SU-DHL-6 (cell line): ENCODE measurements around the gene EIF4E.

Experiments used
- H2AFZ ChIP-seq: fragments of 200-600 bp; sonication (generic); 2 replicates; pipeline ENCODE4 v1.6.1; 2014; ENCODE audit warnings: low read depth, mild to moderate bottlenecking, moderate library complexity, mixed read lengths, antibody characterized with exemption, low read length; ENCODE audit not compliant: severe bottlenecking
- H3F3A ChIP-seq: fragments of 200-600 bp; shearing (Covaris generic); 2 replicates; pipeline ENCODE4 v1.6.0; 2016; ENCODE audit warnings: antibody characterized with exemption, mild to moderate bottlenecking; ENCODE audit not compliant: insufficient read depth
- H3K27ac ChIP-seq: fragments of 200-600 bp; sonication (generic); 2 replicates; pipeline ENCODE4 v1.5.1; 2016; ENCODE audit warnings: low read depth, mild to moderate bottlenecking, low read length, moderate library complexity, mixed read lengths
- H3K27me3 ChIP-seq: fragments of 200-600 bp; sonication (generic), shearing (Covaris generic); 2 replicates; pipeline ENCODE4 v1.6.0; 2014; ENCODE audit warnings: mild to moderate bottlenecking, low read length
- H3K36me3 ChIP-seq: fragments of 200-600 bp; sonication (generic); 2 replicates; pipeline ENCODE4 v1.6.1; 2014; ENCODE audit warnings: mild to moderate bottlenecking, low read length, mixed read lengths
- H3K4me2 ChIP-seq: fragments of 300-600, 200-600 bp; shearing (Covaris generic), sonication (generic); 2 replicates; pipeline ENCODE4 v1.6.0; 2014; ENCODE audit warnings: low read length, low read depth, mild to moderate bottlenecking; ENCODE audit not compliant: poor library complexity, severe bottlenecking
- H3K4me3 ChIP-seq: fragments of 200-600 bp; sonication (generic); 2 replicates; pipeline ENCODE4 v1.5.1; 2014; ENCODE audit warnings: antibody characterized with exemption, low read length, mild to moderate bottlenecking, mixed read lengths; ENCODE audit not compliant: insufficient read depth, poor library complexity, severe bottlenecking
- H3K79me2 ChIP-seq: fragments of 200-600 bp; sonication (generic); 2 replicates; pipeline ENCODE4 v1.6.1; 2014; ENCODE audit warnings: mild to moderate bottlenecking, low read length, moderate library complexity; ENCODE audit not compliant: insufficient read depth
- H3K9ac ChIP-seq: fragments of 200-600 bp; sonication (generic); 2 replicates; pipeline ENCODE4 v1.7.0; 2014; ENCODE audit warnings: mild to moderate bottlenecking, low read length
- H3K9me2 ChIP-seq: fragments of 200-600 bp; sonication (generic); replicated peaks from 2 replicates; pipeline ENCODE4 v1.6.1; 2014; ENCODE audit warnings: low read length; ENCODE audit not compliant: insufficient read depth
- H3K9me3 ChIP-seq: fragments of 200-600 bp; sonication (generic); 2 replicates; pipeline ENCODE4 v1.6.1; 2014; ENCODE audit warnings: low read length, mixed read lengths; ENCODE audit not compliant: insufficient read depth
- H4K20me1 ChIP-seq: fragments of 200-600 bp; sonication (generic); 2 replicates; pipeline ENCODE4 v1.6.1; 2014; ENCODE audit warnings: low read depth, mild to moderate bottlenecking, antibody characterized with exemption, low read length, moderate library complexity, mixed read lengths
- EZH2phosphoT487 ChIP-seq: fragments of 200-600 bp; sonication (generic), shearing (Covaris generic); conservative IDR thresholded peaks from 2 replicates; pipeline ENCODE4 v1.6.1; 2018; ENCODE audit warnings: mild to moderate bottlenecking, antibody characterized with exemption, low read length, moderate library complexity, mixed read lengths
- TF ChIP-seq, protein P1 (sequence below): fragments of 200-600 bp; sonication (generic); IDR thresholded peaks from one replicate; pipeline ENCODE4 v1.5.1; 2017; ENCODE audit warnings: antibody characterized with exemption, mild to moderate bottlenecking, low read length, moderate library complexity; ENCODE audit not compliant: insufficient read depth, poor library complexity, severe bottlenecking

EIF4E gene

DNA sequence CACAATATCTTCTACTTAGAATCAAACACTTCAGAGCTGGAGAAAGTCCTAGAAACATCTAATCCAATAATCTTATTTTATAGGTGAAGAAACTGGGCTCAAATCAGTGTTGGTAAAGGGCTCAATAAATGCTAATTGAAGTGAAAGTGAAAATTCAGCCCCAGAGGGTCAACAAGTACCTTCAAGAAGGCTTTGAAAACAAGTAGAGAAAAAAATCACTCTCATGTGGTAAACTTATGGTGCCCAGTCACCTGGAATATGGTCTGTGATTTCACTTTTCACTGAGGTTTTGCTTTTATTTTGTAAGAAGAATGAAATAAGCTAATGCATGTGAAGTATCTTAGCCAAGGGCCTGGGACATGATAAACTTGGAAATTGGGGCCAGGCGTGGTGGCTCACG, 29.1 kb upstream of the EIF4E start:
- H3K9me2 ChIP-seq: no peaks in the 10 kb centered on the region
- H3K27me3 ChIP-seq: no peaks in the 10 kb centered on the region
- TF ChIP-seq, protein P1, sequence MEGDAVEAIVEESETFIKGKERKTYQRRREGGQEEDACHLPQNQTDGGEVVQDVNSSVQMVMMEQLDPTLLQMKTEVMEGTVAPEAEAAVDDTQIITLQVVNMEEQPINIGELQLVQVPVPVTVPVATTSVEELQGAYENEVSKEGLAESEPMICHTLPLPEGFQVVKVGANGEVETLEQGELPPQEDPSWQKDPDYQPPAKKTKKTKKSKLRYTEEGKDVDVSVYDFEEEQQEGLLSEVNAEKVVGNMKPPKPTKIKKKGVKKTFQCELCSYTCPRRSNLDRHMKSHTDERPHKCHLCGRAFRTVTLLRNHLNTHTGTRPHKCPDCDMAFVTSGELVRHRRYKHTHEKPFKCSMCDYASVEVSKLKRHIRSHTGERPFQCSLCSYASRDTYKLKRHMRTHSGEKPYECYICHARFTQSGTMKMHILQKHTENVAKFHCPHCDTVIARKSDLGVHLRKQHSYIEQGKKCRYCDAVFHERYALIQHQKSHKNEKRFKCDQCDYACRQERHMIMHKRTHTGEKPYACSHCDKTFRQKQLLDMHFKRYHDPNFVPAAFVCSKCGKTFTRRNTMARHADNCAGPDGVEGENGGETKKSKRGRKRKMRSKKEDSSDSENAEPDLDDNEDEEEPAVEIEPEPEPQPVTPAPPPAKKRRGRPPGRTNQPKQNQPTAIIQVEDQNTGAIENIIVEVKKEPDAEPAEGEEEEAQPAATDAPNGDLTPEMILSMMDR: no peak
- TF ChIP-seq EZH2phosphoT487: no peak
- no peak overlapping the region for H3K4me3 ChIP-seq
- no peak overlapping the region for H3K27ac ChIP-seq
- no peaks in the 10 kb centered on the region for H4K20me1 ChIP-seq
- no peaks in the 10 kb centered on the region for H3K36me3 ChIP-seq
- H2AFZ ChIP-seq: no peak overlapping the region
- H3K79me2 ChIP-seq: no peaks in the 10 kb centered on the region
- H3K9ac ChIP-seq: no peak overlapping the region
- no peaks in the 10 kb centered on the region for H3F3A ChIP-seq
- H3K4me2 ChIP-seq: no peak overlapping the region
- no peaks in the 10 kb centered on the region for H3K9me3 ChIP-seq

DNA sequence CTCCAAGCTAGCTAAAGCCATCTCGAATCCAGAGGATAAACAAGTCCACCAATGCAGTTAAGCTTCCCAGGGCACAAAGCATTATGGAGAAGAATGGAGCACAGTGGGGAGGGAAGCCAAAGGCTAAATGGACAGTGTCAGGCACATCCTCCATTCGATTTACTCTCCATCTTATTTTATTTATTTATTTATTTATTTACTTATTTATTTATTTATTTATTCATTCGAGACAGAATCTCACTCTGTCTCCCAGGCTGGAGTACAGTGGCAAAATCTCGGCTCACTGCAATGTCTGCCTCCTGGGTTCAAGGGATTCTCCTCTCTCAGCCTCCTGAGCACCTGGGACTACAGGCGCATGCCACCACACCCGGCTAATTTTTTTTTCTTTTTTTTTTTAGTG, 26.3 kb upstream of the EIF4E start:
- Histone ChIP-seq H3K9ac (no peak overlapping the region), H3K27ac (no peak overlapping the region), H3K9me3 (no peaks in the 10 kb centered on the region), H3K4me2 (no peak overlapping the region), H3K36me3 (no peaks in the 10 kb centered on the region), H3F3A (no peaks in the 10 kb centered on the region), H2AFZ (no peak overlapping the region), H3K4me3 (no peak overlapping the region), H3K27me3 (no peaks in the 10 kb centered on the region), H3K79me2 (no peaks in the 10 kb centered on the region), H4K20me1 (no peaks in the 10 kb centered on the region), H3K9me2 (no peaks in the 10 kb centered on the region)
- TF ChIP-seq, protein P1: no peak
- TF ChIP-seq EZH2phosphoT487: no peak

DNA sequence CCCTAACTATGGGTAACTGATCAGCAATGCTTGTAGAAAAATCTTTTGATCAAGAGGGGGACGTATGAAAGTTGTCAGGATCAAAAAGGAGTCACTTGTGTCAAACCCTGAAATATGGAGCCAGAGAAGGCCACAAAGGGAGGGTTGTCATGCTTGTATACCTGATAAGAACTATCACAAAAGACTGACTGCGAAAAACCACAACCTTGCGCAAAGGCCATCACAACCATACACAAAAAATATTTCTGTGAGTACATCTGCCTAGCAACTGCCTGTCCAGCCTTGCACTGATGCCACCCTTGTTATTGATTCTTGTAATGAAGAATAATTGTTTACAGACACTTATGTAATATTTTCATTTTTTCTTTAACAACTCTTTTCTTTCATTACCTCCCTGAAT, 22.8 kb upstream of the EIF4E start:
- no peaks in the 10 kb centered on the region for H4K20me1 ChIP-seq
- H3K9me2 ChIP-seq: no peaks in the 10 kb centered on the region
- no peak overlapping the region for H3K4me2 ChIP-seq
- H3K79me2 ChIP-seq: no peaks in the 10 kb centered on the region
- no peaks in the 10 kb centered on the region for H3K9me3 ChIP-seq
- H3K9ac ChIP-seq: no peak overlapping the region
- no peaks in the 10 kb centered on the region for H3F3A ChIP-seq
- no peaks in the 10 kb centered on the region for H3K27me3 ChIP-seq
- no peak overlapping the region for H3K27ac ChIP-seq
- no peak for TF ChIP-seq EZH2phosphoT487
- TF ChIP-seq, protein P1: no peak
- no peaks in the 10 kb centered on the region for H3K36me3 ChIP-seq
- no peak overlapping the region for H2AFZ ChIP-seq
- no peak overlapping the region for H3K4me3 ChIP-seq
